K562 (cell line): ENCODE results near the gene CRY2. TPM values are rescaled to one million over a fixed set of nuclear protein-coding genes. Genes with fewer than 3 reads are reported as not detected.
A peak's percentile ranks its signal among the peaks of the same experiment; 100 is the strongest.

ENCODE experiments used
- BRD4 ChIP-seq: fragments of 200-600 bp; sonication (generic); IDR thresholded peaks from 2 replicates; pipeline ENCODE4 v1.6.1; 2017; ENCODE audit warnings: inconsistent platforms
- DNMT1 ChIP-seq: fragments of 450-650 bp; IDR thresholded peaks from 2 replicates; pipeline ENCODE4 v1.6.1; 2016; ENCODE audit warnings: antibody characterized with exemption, mild to moderate bottlenecking
- FOXA1 ChIP-seq: fragments of 450-650 bp; IDR thresholded peaks from 2 replicates; pipeline ENCODE4 v1.6.1; 2016; ENCODE audit warnings: mild to moderate bottlenecking, borderline replicate concordance
- HNRNPUL1 ChIP-seq: fragments of 200-400 bp; formaldehyde crosslinking; IDR thresholded peaks from 2 replicates; pipeline ENCODE4 v1.6.1; 2017; ENCODE audit warnings: low read length
- ILF3 ChIP-seq: fragments of 450-650 bp; IDR thresholded peaks from 2 replicates; pipeline ENCODE4 v1.6.1; 2018; ENCODE audit warnings: antibody characterized with exemption, mild to moderate bottlenecking, moderate library complexity, borderline replicate concordance
- KAT8 ChIP-seq: fragments of 450-650 bp; IDR thresholded peaks from 2 replicates; pipeline ENCODE4 v1.6.1; 2016; ENCODE audit warnings: low read depth, mild to moderate bottlenecking
- MEF2D ChIP-seq: conservative IDR thresholded peaks from 2 replicates; pipeline ENCODE4 v1.6.1; 2016; ENCODE audit warnings: low read depth, missing genetic modification characterization, missing compliant biosample characterization
- MEIS2 ChIP-seq: fragments of 450-650 bp; IDR thresholded peaks from 2 replicates; pipeline ENCODE4 v1.6.1; 2014; ENCODE audit warnings: mild to moderate bottlenecking; ENCODE audit not compliant: partially characterized antibody
- NFIC ChIP-seq: fragments of 450-650 bp; IDR thresholded peaks from 2 replicates; pipeline ENCODE4 v1.6.1; 2017; ENCODE audit warnings: mild to moderate bottlenecking, inconsistent platforms
- NUFIP1 ChIP-seq: fragments of 450-650 bp; IDR thresholded peaks from 2 replicates; pipeline ENCODE4 v1.6.1; 2018; ENCODE audit not compliant: partially characterized antibody
- RAD51 ChIP-seq: fragments of 450-650 bp; IDR thresholded peaks from 2 replicates; pipeline ENCODE4 v1.7.1; 2016; ENCODE audit warnings: low read depth, mild to moderate bottlenecking, borderline replicate concordance
- SIN3A ChIP-seq, 2 experiments: fragments of 150-350 bp in 1 of 2; IDR thresholded peaks; 2 replicates each; pipeline ENCODE4 v1.6.1; 2011 to 2016; ENCODE audit warnings: borderline replicate concordance in 2 of 2, low read depth in 2 of 2, low read length in 2 of 2, mild to moderate bottlenecking in 2 of 2, moderate library complexity in 2 of 2; ENCODE audit not compliant: control insufficient read depth in 1 of 2
- SIX5 ChIP-seq, 2 experiments: IDR thresholded peaks; 2 replicates each; pipeline ENCODE4 v1.6.1; 2011; ENCODE audit warnings: low read length in 2 of 2, borderline replicate concordance in 1 of 2, low read depth in 1 of 2, mild to moderate bottlenecking in 1 of 2, moderate library complexity in 1 of 2; ENCODE audit not compliant: insufficient read depth in 1 of 2
- SREBF2 ChIP-seq: sonication (generic); formaldehyde crosslinking; IDR thresholded peaks from 2 replicates; pipeline ENCODE4 v1.4.0; 2020; ENCODE audit warnings: mild to moderate bottlenecking, missing genetic modification reagents
- TCF3 ChIP-seq: sonication (generic); formaldehyde crosslinking; IDR thresholded peaks from 2 replicates; pipeline ENCODE4 v1.4.0; 2020; ENCODE audit warnings: mild to moderate bottlenecking, missing genetic modification reagents
- TOE1 ChIP-seq, 2 experiments: fragments of 450-650 bp in 1 of 2; sonication (generic) in 1 of 2; formaldehyde crosslinking in 1 of 2; IDR thresholded peaks; 2 replicates each; pipeline versions ENCODE4 v1.7.1 to v1.8.0; 2016 to 2022; ENCODE audit warnings: borderline replicate concordance in 2 of 2, mild to moderate bottlenecking in 2 of 2, antibody characterized with exemption in 1 of 2, inconsistent platforms in 1 of 2, low read depth in 1 of 2, missing genetic modification reagents in 1 of 2, moderate library complexity in 1 of 2
- YY1 ChIP-seq, 3 experiments: IDR thresholded peaks; 2 replicates each; pipeline ENCODE4 v1.6.1; 2011; ENCODE audit warnings: low read length in 2 of 3, mild to moderate bottlenecking in 2 of 3, moderate library complexity in 2 of 3, borderline replicate concordance in 1 of 3, control low read depth in 1 of 3, low read depth in 1 of 3; ENCODE audit not compliant: insufficient read depth in 3 of 3, insufficient replicate concordance in 2 of 3, control insufficient read depth in 1 of 3, insufficient read length in 1 of 3; ENCODE audit errors: extremely low read depth in 1 of 3
- ZNF217 ChIP-seq: sonication (generic); formaldehyde crosslinking; IDR thresholded peaks from 2 replicates; pipeline ENCODE4 v1.8.0; 2022; ENCODE audit warnings: mild to moderate bottlenecking, missing genetic modification reagents
- ZNF311 ChIP-seq: fragments of 250-450 bp; sonication (Bioruptor Pico); IDR thresholded peaks from 2 replicates; pipeline ENCODE4 v1.4.0; 2020; ENCODE audit warnings: mild to moderate bottlenecking, moderate library complexity
- ZNF79 ChIP-seq: fragments of 250-450 bp; sonication (Bioruptor Pico); IDR thresholded peaks from 2 replicates; pipeline ENCODE4 v1.4.0; 2020; ENCODE audit warnings: low read depth, mild to moderate bottlenecking, moderate library complexity
- polyA plus RNA-seq, 8 experiments: library from polyadenylated mRNA; depleted of rRNA in 4 of 8; stranded (reverse) in 5 of 8; unstranded in 3 of 8; fragments of >200 nt; fragmentation: Nextera tagmentation in 2 of 8; fragmentation: Illumina TruSeq in 1 of 8; extraction: Ambion mirVana in 2 of 8; extraction: Trizol in 1 of 8; gene quantifications; 2 replicates each; pipeline versions ENCODE4 v1.2.1 to v1.2.3, GENCODE V29; 2011 to 2014; ENCODE audit warnings: inconsistent platforms in 1 of 8, missing spikeins in 1 of 8
- total RNA-seq, 7 experiments: library from RNA; depleted of rRNA in 6 of 7; stranded (reverse); fragments of >200 nt in 6 of 7; fragmentation: Illumina TruSeq in 2 of 7; extraction: Trizol in 2 of 7; gene quantifications; 2 replicates each; pipeline versions ENCODE4 v1.2.1 to v1.2.3, GENCODE V29; 2011 to 2021; ENCODE audit warnings: low replicate concordance in 1 of 7
- TF ChIP-seq, protein P1 (sequence below): fragments of 250-450 bp; sonication (Bioruptor Pico); IDR thresholded peaks from 2 replicates; pipeline ENCODE4 v1.8.0; 2022; ENCODE audit warnings: inconsistent platforms, mild to moderate bottlenecking, moderate library complexity, borderline replicate concordance
- TF ChIP-seq, protein P2 (sequence below): sonication (generic); formaldehyde crosslinking; IDR thresholded peaks from 2 replicates; pipeline ENCODE4 v1.8.1; 2023; ENCODE audit warnings: mild to moderate bottlenecking, missing genetic modification reagents

The CRY2 gene
- total and polyA plus RNA-seq, 9 of the 15 experiments (the other 6 are each of a cell fraction or from before 2014, with no cell fraction given), result 2.3 to 23.9 (median 14.8) TPM

DNA sequence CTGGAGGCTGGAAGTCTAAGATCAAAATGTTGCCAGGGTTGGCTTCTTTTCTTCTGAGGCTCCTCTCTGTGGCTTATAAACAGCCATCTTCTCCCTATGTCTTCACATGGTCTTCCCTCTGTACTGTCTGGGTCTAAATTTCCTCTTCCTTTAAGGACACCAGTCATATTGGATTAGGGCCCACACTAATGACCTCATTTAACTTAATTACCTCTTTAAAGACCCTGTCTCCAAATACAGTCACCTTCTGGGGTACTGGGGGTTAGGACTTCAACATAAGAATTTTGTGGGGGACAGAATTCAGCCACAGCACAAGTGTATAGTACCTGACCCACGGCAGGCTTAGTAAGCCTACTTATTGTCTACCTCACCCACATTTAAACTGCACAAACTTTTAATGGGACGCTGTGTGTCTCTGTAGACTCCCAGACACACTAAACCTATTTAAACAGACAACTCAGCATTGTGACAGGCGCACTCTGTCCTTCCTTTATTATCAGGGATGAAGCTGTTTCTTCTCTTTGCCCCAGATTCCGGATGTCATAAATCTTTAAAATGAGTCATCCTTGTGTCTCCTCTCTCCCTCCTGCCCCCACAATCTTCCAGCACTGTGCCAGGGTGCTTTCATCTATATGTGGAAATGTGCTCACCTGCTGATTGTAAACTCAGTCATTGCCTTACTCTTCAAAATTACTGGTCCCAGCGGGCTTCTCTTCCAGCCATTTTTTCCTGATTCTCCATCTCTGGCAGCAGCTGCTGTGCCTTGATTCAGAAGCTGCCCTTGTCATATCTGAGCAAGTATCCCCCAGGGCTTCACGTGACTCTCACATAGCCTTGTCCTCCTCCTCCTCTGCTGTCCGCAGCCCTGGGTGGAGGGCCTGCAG, 32.8 kb downstream of the CRY2 start (continued):
- TF ChIP-seq NFIC (peak; percentile 34), RAD51 (peak; percentile 69), TCF3 (peak; percentile 58), SIN3A (IDR thresholded peaks at IDR 0.05; ENCODE audit: borderline replicate concordance in 2 of 2, control insufficient read depth in 1 of 2, low read depth in 2 of 2, low read length in 2 of 2) (no peak), SREBF2 (CRISPR knock-in tag) (no peak), ZNF79 (CRISPR knock-in tag) (no peak), ZNF311 (CRISPR knock-in tag) (no peak), MEIS2 (peak; percentile 99), ZNF217 (CRISPR knock-in tag) (no peak), BRD4 (no peak), SIX5 (IDR thresholded peaks at IDR 0.05; ENCODE audit: borderline replicate concordance in 1 of 2, insufficient read depth in 1 of 2, low read depth in 1 of 2, low read length in 2 of 2) (no peak), NUFIP1 (no peak), FOXA1 (no peak), KAT8 (no peak), MEF2D (tag) (no peak), ILF3 (no peak), DNMT1 (no peak), TOE1 (IDR thresholded peaks at IDR 0.05; ENCODE audit: borderline replicate concordance) (peak; percentile 42; the same call in 1 of the 2 replicates), TOE1 (CRISPR knock-in tag; IDR thresholded peaks at IDR 0.05; ENCODE audit: borderline replicate concordance, low read depth) (no peak), YY1 (IDR thresholded peaks at IDR 0.05; ENCODE audit: borderline replicate concordance in 1 of 3, control insufficient read depth in 1 of 3, extremely low read depth in 1 of 3, insufficient read depth in 3 of 3, insufficient read length in 1 of 3, insufficient replicate concordance in 2 of 3, low read depth in 1 of 3, low read length in 2 of 3) (peak in 1 of 3 experiments; percentile 6), HNRNPUL1 (no peak)
- TF ChIP-seq, protein P1, sequence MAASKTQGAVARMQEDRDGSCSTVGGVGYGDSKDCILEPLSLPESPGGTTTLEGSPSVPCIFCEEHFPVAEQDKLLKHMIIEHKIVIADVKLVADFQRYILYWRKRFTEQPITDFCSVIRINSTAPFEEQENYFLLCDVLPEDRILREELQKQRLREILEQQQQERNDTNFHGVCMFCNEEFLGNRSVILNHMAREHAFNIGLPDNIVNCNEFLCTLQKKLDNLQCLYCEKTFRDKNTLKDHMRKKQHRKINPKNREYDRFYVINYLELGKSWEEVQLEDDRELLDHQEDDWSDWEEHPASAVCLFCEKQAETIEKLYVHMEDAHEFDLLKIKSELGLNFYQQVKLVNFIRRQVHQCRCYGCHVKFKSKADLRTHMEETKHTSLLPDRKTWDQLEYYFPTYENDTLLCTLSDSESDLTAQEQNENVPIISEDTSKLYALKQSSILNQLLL (CRISPR knock-in tag), result no peak
- TF ChIP-seq, protein P2, sequence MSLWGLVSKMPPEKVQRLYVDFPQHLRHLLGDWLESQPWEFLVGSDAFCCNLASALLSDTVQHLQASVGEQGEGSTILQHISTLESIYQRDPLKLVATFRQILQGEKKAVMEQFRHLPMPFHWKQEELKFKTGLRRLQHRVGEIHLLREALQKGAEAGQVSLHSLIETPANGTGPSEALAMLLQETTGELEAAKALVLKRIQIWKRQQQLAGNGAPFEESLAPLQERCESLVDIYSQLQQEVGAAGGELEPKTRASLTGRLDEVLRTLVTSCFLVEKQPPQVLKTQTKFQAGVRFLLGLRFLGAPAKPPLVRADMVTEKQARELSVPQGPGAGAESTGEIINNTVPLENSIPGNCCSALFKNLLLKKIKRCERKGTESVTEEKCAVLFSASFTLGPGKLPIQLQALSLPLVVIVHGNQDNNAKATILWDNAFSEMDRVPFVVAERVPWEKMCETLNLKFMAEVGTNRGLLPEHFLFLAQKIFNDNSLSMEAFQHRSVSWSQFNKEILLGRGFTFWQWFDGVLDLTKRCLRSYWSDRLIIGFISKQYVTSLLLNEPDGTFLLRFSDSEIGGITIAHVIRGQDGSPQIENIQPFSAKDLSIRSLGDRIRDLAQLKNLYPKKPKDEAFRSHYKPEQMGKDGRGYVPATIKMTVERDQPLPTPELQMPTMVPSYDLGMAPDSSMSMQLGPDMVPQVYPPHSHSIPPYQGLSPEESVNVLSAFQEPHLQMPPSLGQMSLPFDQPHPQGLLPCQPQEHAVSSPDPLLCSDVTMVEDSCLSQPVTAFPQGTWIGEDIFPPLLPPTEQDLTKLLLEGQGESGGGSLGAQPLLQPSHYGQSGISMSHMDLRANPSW, result no peak
